Measurements from ENCODE around the gene CACYBP. TPM values are rescaled to one million over a fixed set of nuclear protein-coding genes. Genes with fewer than 3 reads are reported as not detected.

Gene CACYBP
- total and polyA plus RNA-seq, 2 experiments from 2014 or later = 143 to 167 TPM

DNA sequence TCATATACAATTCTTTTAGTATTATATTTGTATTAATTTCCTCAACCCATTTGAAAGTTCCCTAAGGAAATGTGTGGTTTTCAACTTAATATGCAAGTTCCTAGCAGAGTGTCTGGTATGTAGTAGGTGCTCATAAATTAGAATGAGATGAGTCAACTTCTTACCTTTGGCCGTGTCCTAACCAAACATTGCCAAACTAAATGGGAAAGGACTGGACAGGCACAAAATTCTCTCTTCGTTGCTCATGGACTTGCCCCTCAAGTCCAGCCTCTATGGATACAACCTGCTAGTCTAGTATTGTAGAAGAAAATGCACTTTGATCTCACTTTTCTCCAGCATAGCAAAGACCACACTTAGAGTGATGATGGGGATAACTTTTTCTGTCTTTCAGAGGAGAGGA lies 35.0 kb downstream of the CACYBP start:
- no peaks in the 10 kb centered on the region for H3K36me3 ChIP-seq
- H3K4me1 ChIP-seq (ENCODE audit: low read depth) = no peaks in the 10 kb centered on the region
- H3K27me3 ChIP-seq = no peaks in the 10 kb centered on the region
- TF ChIP-seq, protein P1, sequence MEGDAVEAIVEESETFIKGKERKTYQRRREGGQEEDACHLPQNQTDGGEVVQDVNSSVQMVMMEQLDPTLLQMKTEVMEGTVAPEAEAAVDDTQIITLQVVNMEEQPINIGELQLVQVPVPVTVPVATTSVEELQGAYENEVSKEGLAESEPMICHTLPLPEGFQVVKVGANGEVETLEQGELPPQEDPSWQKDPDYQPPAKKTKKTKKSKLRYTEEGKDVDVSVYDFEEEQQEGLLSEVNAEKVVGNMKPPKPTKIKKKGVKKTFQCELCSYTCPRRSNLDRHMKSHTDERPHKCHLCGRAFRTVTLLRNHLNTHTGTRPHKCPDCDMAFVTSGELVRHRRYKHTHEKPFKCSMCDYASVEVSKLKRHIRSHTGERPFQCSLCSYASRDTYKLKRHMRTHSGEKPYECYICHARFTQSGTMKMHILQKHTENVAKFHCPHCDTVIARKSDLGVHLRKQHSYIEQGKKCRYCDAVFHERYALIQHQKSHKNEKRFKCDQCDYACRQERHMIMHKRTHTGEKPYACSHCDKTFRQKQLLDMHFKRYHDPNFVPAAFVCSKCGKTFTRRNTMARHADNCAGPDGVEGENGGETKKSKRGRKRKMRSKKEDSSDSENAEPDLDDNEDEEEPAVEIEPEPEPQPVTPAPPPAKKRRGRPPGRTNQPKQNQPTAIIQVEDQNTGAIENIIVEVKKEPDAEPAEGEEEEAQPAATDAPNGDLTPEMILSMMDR (IDR thresholded peaks at IDR 0.05; ENCODE audit: low read depth, low read length) = no peak
- no peak for DNase-seq (ENCODE audit: low read depth in 1 of 2, low spot score in 1 of 2)
- H3K27ac ChIP-seq = no peak overlapping the region
- H3K4me3 ChIP-seq = no peak overlapping the region
- no peaks in the 10 kb centered on the region for H3K9me3 ChIP-seq (ENCODE audit: low read depth)

DNA sequence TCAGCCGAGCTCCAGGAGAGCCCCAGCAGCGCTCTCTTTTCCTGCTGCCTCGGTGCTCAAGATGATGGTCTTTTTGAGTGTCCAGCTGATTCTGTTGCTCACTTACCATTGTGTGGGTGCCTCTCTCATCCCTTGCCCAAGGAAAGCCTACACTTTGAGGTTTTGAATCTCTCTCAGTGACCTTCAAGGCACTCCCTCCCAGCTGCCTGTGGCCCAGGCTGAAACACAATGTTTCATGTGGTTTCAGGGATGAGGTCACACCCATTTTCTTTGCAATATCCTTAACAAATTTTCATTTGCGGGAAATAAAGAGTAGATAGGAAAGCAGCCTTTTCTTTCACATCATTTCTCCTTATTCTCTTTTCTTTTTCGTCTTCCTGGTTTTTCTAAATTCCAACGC lies 36.1 kb downstream of the CACYBP start:
- TF ChIP-seq, protein P1 (IDR thresholded peaks at IDR 0.05; ENCODE audit: low read depth, low read length) = no peak
- no peak overlapping the region for H3K4me3 ChIP-seq
- H3K27me3 ChIP-seq = no peaks in the 10 kb centered on the region
- no peak for DNase-seq (ENCODE audit: low read depth in 1 of 2, low spot score in 1 of 2)
- H3K27ac ChIP-seq = no peak overlapping the region
- H3K4me1 ChIP-seq (ENCODE audit: low read depth) = no peaks in the 10 kb centered on the region
- no peaks in the 10 kb centered on the region for H3K9me3 ChIP-seq (ENCODE audit: low read depth)
- no peaks in the 10 kb centered on the region for H3K36me3 ChIP-seq

DNA sequence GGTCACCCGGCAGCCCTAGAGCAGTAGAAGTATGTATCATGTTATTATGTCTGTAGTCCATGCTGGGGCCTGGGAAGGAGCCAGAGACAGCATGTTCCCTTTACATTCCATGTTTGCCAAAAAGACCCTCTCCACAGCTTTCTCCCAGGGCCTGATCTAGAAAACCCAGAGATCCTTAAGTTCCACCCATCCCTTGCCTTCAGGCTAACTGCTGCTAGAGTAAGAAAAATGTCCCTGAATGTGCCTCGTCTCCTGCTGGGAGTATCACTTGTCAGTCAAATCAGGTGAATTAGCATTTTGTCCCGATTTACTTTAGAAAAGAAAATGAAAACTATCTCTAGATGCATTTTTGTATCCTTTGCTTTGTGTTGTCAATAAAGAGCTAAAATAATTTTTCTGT lies 36.7 kb downstream of the CACYBP start:
- H3K4me3 ChIP-seq = no peak overlapping the region
- no peak for DNase-seq (ENCODE audit: low read depth in 1 of 2, low spot score in 1 of 2)
- no peaks in the 10 kb centered on the region for H3K36me3 ChIP-seq
- H3K4me1 ChIP-seq (ENCODE audit: low read depth) = no peaks in the 10 kb centered on the region
- TF ChIP-seq, protein P1 (IDR thresholded peaks at IDR 0.05; ENCODE audit: low read depth, low read length) = no peak
- no peak overlapping the region for H3K27ac ChIP-seq
- H3K9me3 ChIP-seq (ENCODE audit: low read depth) = no peaks in the 10 kb centered on the region
- H3K27me3 ChIP-seq = no peaks in the 10 kb centered on the region

DNA sequence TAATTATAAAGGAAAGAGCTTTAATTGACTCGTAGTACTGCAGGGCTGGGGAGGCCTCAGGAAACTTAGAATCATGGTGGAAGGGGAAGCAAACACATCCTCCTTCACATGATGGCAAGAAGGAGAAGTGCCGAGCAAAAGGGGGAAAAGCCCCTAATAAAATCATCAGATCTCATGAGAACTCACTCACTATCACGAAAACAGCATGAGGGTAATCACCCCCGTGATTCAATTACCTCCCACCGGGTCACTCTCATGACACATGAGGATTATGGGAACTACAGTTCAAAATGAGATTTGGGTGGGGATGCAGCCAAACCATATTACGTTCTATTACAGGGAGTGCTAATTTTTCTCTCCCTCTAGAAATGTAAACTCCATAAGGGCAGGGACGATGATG lies 37.7 kb downstream of the CACYBP start:
- Histone ChIP-seq H3K27me3 (no peaks in the 10 kb centered on the region), H3K4me3 (no peak overlapping the region), H3K27ac (no peak overlapping the region), H3K4me1 (ENCODE audit: low read depth) (no peaks in the 10 kb centered on the region), H3K9me3 (ENCODE audit: low read depth) (no peaks in the 10 kb centered on the region), H3K36me3 (no peaks in the 10 kb centered on the region)
- TF ChIP-seq, protein P1 (IDR thresholded peaks at IDR 0.05; ENCODE audit: low read depth, low read length) = no peak
- no peak for DNase-seq (ENCODE audit: low read depth in 1 of 2, low spot score in 1 of 2)

DNA sequence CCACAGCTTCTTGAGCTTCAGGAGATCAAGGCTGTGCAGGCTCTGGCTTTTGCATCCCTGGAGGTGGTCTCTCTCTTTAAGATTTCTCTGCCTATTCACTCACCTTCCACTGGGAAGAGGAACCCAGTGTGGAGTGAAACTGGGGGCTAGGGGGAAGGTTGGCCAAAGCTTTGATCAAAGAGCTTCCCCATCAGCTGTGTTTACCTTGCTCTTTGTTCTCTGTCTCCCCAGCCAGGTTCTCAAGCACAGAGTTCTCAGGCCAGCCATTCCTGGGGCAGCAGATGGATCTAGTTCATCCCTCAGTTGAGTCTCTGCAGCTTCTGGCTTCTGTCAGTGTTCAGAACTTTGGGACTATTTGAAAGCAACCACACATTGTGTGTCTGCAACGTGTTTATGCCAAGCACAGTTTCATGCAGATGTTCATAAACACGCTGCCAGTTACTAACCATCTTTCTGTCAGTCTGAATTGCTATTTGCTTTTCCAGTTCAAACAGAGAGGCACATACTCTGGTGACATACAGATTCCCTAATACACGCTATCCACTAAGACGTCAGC lies 40.7 kb downstream of the CACYBP start:
- no peak for DNase-seq (ENCODE audit: low read depth in 1 of 2, low spot score in 1 of 2)
- no peak overlapping the region for H3K4me3 ChIP-seq
- TF ChIP-seq, protein P1 (IDR thresholded peaks at IDR 0.05; ENCODE audit: low read depth, low read length) = no peak
- no peaks in the 10 kb centered on the region for H3K9me3 ChIP-seq (ENCODE audit: low read depth)
- H3K4me1 ChIP-seq (ENCODE audit: low read depth) = no peaks in the 10 kb centered on the region
- no peaks in the 10 kb centered on the region for H3K36me3 ChIP-seq
- no peak overlapping the region for H3K27ac ChIP-seq
- H3K27me3 ChIP-seq = no peaks in the 10 kb centered on the region

DNA sequence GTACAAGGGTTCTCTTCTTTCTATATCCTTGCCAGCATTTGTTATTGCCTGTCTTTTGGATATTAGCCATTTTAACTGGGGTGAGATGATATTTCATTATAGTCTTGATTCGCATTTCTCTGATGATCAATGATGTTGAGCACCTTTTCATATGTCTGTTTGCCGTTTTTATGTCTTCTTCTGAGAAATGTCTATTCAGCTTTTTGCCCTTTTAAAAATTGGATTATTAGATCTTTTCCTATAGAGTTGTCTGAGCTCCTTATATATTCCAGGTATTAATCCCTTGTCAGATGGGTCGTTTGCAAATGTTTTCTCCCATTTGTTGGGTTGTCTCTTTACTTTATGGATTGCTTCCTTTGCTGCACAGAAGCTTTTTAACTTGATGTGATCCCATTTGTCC lies 42.9 kb downstream of the CACYBP start:
- H3K27ac ChIP-seq = no peak overlapping the region
- no peaks in the 10 kb centered on the region for H3K36me3 ChIP-seq
- H3K27me3 ChIP-seq = no peaks in the 10 kb centered on the region
- H3K4me3 ChIP-seq = no peak overlapping the region
- H3K4me1 ChIP-seq (ENCODE audit: low read depth) = no peaks in the 10 kb centered on the region
- H3K9me3 ChIP-seq (ENCODE audit: low read depth) = no peaks in the 10 kb centered on the region
- DNase-seq (ENCODE audit: low read depth in 1 of 2, low spot score in 1 of 2) = no peak
- TF ChIP-seq, protein P1 (IDR thresholded peaks at IDR 0.05; ENCODE audit: low read depth, low read length) = no peak

Data from cardiac muscle cell (in vitro differentiated cells and primary cell).